HG03469 (cell line): Measurements from ENCODE around the gene AFDN.

Source experiments
- ATAC-seq: cut with Tn5 transposase; IDR thresholded peaks from one replicate; pipeline ENCODE4 v1.9.1; 2021; ENCODE audit warnings: mild to moderate bottlenecking, moderate library complexity, moderate number of reproducible peaks; ENCODE audit not compliant: unreplicated experiment

The AFDN gene, protein sequence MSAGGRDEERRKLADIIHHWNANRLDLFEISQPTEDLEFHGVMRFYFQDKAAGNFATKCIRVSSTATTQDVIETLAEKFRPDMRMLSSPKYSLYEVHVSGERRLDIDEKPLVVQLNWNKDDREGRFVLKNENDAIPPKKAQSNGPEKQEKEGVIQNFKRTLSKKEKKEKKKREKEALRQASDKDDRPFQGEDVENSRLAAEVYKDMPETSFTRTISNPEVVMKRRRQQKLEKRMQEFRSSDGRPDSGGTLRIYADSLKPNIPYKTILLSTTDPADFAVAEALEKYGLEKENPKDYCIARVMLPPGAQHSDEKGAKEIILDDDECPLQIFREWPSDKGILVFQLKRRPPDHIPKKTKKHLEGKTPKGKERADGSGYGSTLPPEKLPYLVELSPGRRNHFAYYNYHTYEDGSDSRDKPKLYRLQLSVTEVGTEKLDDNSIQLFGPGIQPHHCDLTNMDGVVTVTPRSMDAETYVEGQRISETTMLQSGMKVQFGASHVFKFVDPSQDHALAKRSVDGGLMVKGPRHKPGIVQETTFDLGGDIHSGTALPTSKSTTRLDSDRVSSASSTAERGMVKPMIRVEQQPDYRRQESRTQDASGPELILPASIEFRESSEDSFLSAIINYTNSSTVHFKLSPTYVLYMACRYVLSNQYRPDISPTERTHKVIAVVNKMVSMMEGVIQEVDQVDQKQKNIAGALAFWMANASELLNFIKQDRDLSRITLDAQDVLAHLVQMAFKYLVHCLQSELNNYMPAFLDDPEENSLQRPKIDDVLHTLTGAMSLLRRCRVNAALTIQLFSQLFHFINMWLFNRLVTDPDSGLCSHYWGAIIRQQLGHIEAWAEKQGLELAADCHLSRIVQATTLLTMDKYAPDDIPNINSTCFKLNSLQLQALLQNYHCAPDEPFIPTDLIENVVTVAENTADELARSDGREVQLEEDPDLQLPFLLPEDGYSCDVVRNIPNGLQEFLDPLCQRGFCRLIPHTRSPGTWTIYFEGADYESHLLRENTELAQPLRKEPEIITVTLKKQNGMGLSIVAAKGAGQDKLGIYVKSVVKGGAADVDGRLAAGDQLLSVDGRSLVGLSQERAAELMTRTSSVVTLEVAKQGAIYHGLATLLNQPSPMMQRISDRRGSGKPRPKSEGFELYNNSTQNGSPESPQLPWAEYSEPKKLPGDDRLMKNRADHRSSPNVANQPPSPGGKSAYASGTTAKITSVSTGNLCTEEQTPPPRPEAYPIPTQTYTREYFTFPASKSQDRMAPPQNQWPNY (N-terminal part only)

DNA sequence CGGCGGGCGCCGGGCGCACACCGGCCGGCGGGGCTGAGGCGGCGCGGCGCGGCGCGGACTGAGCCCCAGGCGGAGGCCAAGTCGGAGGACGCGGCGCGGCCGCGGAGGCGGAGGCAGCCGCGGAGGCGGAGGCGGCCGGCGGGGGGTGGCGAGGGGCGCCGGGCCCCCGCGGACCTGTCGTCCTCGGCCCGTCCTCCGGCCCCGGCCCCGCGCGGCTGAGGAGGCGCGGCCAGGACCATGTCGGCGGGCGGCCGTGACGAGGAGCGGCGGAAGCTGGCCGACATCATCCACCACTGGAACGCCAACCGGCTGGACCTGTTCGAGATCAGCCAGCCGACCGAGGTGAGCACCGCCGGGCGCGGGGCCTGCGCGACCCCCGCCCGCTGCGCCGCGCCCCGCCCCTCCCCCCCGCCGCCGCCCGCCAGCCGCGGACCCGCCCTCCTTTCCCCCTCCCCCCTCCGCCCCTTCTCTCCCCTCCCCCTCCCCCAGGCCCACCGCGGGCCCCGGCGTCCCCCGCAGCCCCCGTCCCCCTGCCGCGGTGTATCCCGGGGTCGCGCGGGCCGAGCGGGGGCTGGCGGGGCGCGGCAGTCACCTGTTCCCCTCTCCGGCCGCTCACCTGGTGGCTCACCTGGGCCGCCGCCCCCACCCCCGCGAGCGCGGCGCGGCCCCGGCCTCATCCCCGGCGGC lies at the start of gene AFDN:
AFDN (plus strand) TSS at position 16 of the 687 bp plus-strand sequence; CDS start at position 238, 222 bp downstream.
- ATAC-seq = peak; percentile 25

DNA sequence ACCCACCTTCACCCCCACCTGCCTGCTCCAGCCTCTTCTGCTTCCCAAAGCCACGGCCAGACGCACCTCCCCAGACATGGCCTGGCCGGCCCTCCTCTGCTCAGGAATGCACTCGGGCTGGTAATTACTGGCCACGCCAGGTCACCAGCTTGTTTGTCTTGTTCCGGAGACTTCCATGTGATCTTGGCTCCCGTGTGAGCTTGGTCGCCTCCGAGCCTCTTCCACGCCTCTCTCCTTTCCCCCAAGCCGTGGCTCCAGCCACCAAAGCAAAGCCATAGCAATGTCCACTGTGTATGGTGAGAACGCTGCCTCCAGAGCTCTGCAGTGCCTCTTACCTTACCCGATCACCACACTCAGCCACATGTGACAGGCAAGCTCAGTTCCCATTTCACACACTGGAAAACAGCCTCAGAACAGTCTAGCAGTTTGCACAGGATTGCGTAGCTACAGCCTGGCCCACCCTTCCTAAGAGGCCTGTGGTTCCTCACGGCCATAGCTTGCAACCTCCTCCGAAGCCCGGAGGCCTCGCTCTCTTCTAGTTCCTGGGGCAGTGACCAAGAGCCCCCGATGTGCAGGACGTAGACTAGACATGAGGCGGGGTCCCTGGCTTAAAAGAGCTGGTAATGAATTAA lies 48.1 kb upstream of the AFDN start:
- ATAC-seq = no peak

DNA sequence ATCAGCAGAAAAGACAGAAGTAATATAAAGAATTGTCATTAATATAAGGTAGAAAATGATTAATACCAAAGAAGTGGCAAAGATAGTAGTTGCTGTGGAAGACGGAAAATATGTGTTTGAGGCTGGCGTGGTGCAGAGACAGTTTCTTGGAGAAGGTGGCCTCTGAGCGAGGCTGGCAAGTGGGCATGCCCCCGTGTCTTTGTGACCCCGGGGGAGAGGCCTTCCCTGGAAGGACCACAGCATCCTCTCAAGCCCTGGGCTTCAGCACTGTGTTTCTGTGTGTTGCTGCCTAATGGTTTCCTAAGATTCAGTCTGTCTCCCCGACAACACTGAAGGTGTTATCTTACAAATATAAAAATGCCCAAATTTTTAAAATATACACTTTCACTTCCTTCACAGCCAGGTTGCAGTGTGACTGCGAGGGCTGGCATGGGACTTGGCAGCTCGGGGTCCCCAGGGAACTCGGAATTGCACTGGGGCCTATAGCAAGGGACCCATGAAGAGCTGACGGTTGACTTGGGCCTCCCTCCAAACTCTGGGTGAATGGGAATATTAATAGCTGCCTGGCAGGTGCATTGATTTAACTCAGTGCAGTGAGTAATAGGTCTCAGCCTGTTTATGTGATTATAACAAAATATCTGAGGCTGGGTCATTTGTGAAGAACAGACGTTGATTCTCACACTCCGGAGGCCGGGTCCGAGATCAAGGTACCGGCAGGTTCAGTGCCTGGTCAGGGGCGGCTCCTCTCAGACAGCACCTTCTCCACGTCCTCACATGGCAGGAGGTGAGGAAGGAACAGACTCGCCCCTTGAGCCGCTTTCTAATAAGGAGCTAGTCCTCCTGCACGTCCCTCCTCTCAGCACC lies 47.4 kb upstream of the AFDN start:
- no peak for ATAC-seq

DNA sequence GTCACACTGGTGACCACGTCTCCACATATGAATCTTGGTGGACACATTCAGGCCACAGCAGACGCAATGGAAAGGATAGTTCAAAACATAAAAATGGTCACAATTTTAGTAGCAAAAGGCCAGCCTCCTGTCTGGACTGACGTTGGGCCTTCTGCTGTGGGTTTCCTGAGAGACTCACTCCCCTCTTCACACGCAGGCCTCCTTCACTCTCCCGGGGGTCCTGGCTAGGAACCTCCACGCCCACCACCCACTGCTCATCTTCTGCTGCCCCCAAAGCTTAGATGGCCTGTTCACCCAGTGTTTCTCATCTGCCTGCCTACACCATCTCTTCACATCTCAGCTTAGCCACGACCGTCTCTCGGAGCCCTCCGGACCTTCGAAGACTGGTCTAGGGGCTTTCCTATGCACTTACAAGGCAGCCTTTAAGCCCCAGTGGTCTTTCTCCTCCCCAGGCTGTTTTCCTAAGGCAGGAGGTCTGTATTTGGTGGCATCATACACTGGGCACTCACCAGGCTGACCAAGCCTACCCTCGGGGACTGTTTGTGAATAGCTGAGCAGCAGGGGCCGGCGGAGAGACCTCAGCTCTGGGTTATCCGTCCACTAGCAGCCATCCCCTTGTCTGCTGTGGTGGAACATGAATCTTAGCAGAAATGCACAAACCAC lies 46.6 kb upstream of the AFDN start:
- ATAC-seq = no peak

DNA sequence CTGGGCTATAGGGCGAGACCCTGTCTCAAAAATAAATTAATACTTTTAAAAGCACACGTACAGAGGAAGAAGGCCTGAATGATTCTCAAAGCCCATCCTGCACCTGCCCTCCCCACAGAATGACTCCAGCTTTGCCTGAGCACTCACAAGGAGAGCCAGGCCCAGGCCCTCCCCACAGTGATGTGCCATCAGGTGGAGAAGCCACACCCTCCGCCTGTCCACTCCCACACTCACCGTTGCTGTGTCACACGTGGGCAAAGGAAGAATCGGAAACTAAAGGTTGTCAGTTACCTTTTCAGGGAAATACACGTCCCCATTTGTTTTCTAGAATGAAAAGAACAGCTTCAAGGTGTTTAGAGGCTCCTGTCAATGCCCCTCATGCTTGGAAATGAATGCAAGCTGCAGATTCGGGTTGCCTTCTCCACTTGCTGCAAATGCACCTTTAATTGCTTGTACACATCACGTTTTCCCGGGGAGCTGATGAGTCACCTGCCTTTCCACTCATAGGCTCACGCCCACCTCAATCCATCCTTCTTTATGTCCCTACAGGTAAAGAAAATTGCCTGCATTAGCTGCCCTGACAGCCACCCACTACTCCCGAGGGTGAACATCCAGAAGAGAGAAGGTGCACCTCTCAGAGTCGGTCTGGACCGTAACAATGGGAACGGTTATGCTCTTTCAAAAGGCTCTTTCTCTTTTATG lies 45.5 kb upstream of the AFDN start:
- no peak for ATAC-seq

DNA sequence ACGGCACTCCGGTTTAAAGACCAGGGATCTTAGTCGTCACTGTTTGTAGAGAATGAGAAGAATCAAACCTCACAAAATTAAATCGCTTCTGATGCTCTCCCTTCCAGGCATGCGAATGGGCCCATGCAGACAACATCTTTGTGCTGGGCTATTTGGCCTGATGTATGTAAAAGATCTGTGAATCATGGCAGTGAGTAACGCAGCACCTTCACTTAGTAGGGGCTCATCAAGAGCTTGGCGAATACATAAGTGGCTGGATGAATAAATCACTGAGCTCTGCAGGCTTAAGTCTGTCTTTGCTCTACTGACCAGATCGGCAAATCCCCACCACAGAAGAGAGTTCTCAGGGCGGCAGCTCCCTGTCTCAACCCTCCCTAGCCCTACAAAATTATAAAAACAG lies 44.8 kb upstream of the AFDN start:
- no peak for ATAC-seq

DNA sequence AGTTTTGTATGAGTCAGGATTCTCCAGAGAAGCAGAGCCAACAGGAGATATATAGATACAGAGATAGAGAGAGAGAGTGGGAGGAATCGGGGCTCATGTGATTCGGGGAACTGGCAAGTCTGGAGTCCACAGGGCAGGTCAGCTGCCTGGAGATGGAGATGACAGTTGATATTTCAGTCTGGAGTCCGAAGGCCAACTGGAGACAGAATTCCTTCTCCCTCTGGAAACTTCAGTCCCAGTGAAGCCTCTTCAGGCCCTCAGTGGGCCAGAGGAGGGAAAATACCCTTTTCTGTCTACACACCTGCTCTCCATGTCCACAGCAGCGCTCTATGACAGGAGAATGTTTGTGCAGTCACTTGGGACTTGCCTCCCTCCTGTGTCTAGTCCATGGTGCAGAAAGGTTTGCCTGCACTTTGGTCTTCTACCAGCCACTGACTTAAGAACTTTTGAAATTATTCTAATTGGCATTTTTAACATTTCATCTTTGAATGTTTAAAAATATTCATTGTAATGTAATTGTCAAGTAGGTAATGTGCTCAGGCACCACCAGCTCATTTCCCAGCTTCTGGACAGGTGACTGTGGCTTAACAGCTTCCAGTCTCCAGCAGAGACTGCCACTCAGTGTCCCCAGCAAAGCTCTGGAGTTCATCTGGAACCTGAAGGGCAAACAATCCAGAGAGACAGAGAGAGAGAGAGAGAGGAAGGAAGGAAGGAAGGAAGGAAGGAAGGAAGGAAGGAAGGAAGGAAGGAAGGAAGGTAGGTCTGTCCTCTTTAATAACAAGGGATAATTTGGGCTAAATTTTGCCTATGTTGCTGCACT lies 43.8 kb upstream of the AFDN start:
- ATAC-seq = no peak

DNA sequence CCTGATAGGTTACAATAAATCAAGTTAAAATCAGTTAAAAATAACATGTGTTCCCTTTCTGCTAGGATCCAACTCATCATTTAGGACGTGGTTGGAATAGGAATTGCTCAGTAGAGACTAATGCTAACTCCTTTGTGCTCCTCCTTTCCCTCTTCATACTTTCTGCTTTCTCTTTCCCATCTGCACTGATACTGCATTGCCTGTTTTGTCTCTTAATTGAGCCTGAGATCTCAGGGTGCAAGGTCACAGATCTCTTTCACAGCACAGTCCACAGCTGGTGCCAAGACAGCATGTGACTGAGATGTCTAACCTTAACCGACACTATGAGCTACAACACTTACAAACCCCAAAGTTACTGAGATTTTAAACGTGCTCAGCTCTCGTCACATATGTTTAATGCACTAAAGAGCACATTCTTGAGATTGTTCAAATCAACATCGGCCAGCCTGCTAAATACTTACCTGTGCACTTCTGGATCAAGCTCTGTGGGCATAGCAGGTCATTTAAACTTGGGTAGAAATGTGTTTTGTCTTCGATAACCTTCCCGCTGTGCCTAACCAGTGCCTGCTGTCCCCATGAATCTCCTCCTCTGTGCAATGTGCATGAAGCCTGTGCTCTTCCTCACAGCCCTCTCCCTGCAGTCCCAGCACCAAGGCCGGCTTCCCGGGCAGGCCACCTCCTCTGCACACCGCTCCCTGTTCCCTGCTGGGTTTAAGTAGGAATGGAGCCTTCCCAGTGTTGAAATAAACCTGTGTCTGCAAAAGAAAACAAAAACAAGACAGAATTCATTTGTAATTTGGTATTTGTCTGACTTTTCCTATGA lies 39.6 kb upstream of the AFDN start:
- no peak for ATAC-seq

DNA sequence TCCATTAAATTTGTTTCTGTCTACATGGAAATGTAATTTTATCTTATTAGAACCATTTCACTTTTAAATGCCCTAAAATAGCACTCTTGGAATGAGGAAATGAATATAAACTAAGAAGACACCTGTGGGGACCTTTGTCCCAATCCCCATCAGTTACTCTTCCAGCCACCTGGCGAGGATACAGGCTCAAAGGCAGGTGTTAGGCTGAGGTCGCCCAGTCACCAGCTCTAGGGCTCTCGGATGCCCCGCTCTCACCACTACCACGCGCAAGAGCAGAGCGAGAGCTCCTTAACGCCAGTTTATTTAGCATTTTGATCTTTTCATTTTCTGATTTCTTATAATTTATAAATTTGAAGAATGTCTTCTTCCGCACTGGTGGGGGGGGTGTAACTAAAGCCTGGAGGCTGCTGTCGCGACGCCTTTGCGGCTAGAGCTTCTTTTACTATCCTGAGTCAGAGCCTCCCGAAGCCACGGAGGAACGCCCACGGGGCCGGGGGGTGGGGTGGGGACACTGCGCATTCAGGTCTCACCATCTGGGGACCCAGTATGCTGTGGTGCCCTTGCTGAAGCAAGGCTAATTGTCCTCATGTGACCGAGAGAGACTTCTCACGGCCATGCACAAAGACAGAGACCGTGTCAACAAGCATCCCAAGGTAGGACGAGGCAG lies 38.7 kb upstream of the AFDN start:
- ATAC-seq = no peak

DNA sequence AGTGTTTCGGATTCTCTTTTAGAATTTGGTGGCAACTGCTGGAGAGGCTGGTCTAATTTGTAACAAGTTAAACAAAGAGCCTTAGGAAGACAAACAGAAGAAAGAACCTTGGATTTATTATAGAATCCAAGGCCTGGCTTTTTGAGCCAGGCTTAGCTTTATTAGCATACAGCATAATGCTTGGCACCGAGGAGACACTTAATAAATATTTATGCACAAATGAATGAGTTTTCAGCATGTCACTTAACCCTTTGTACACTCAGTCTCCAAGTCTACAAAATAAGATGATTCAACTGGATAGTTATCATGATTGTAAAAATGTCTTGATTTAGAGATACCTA lies 38.2 kb upstream of the AFDN start:
- ATAC-seq = no peak

DNA sequence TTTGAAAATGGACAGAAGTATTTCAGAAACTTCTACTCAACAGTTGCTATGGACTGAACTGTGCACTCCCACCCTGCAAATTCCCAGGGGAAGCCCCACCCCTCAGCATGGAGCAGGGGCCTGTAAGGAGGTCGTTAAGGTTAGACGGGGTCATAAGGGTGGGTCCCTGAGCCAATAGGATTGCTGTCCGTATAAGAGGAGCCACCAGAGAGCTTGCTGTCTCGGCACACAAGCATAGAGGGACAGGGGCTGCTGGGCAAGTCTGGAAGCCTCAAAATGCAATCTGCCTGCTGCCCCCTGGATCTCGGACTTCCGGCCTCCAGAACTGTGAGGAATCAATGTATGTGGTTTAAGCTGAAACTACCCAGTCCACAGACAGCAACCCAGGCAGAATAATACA lies 37.4 kb upstream of the AFDN start:
- no peak for ATAC-seq

DNA sequence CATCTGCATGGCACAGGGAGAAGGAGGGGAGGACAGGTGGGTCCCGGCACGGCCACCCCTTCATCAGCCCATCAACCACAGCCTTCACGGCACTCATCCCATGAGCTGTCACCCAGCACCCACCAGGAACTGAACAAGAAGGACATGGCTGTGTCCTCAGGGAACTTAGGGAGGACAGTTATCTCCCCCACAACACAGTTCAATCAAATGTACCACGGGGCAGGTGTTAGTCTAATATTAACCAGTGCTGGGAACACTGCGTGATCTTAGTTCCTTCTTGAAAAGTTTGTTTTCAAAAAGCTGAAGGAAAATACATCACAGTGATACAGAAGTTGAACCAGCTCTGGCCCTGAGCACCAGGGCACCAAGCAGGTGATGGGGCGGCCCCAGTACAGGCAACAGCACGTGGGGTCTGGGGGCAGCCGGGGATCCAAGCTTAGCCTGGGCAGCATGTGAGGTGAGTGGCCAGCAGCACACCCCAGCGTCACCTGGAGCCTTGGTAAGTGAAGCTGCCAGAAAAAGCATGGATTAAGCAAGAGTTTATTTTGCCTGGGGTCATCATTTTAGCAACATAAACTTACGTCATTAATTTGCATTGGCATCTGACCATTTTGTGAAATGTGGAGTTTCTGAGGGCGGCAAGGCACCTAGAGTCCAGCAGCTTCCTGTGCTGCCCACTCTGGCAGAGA lies 35.5 kb upstream of the AFDN start:
- no peak for ATAC-seq

DNA sequence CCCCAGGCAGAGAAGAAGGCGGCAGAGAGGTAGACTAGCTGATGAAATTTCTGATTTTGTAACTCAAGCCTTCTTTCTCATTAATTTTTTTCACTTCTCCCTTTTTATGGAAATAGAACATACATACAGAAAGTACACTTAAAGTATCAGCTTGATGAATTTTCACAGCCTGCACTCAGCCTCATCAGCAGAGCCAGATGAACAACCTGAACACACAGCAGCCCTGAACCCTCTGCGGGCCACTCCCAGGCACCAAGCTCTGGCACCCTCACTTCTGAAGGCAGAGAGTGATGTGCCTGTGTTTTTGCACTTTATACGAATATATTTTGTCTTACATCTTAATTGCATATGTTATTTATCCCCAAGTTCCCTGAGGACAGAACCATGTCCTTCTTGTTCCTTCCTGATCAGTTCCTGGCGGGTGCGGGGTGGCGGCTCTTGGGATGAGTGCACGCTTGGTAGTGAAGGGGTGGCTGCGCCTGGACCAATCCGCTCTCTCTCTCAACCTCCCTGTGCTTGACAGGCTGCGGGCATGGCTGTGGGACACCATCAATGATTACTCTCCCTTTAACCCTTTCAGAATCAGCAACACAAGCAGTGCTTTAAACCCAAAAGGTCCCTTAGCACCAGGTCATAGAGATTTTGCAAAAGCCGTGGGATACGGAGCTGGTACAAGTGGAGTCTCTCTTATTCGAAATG lies 34.8 kb upstream of the AFDN start:
- ATAC-seq = no peak

DNA sequence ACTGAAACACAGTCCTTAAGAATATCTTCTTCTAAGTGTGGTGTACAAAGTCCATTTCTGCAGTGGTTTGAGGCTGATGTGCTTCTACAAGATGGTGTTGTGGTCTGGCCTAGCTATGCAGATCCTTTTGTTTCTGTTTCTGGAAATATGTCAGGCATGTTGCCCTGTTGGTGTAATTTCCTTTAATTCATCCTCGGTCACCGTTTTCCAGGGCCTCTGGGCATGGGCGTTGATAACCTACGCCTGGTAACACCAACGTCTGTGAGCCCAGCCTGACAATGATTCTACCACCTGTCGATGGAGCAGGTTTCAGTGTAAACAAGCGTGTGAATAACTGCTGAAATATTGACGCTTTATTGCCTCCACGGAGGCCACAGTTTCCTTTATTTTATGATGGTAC lies 33.3 kb upstream of the AFDN start:
- no peak for ATAC-seq
